A549 (cell line): ENCODE results near the gene DFFB.

Source experiments
- MAX ChIP-seq: IDR thresholded peaks from 2 replicates; pipeline ENCODE4 v1.6.1; 2012
- RAD21 ChIP-seq, 2 experiments: fragments of >200 bp in 1 of 2; sonication (Bioruptor Twin) in 1 of 2; formaldehyde crosslinking in 1 of 2; IDR thresholded peaks in 1 of 2; conservative IDR thresholded peaks in 1 of 2; 2 replicates in 1 of 2; 3 replicates in 1 of 2; pipeline ENCODE4 v1.6.1; 2012 to 2018; ENCODE audit warnings: inconsistent platforms in 1 of 2
- ZFP36 ChIP-seq: fragments of 450-650 bp; IDR thresholded peaks from 2 replicates; pipeline ENCODE4 v1.6.1; 2014; ENCODE audit warnings: borderline replicate concordance; ENCODE audit not compliant: partially characterized antibody
- TF ChIP-seq, protein P1 (sequence below): fragments of >200 bp; sonication (Bioruptor Twin); formaldehyde crosslinking; IDR thresholded peaks from 3 replicates; pipeline ENCODE4 v1.5.1; 2016
- TF ChIP-seq, protein P2 (sequence below): fragments of 450-650 bp; IDR thresholded peaks from 2 replicates; pipeline ENCODE4 v1.6.1; 2014; ENCODE audit warnings: antibody characterized with exemption

- TF ChIP-seq, protein P1, sequence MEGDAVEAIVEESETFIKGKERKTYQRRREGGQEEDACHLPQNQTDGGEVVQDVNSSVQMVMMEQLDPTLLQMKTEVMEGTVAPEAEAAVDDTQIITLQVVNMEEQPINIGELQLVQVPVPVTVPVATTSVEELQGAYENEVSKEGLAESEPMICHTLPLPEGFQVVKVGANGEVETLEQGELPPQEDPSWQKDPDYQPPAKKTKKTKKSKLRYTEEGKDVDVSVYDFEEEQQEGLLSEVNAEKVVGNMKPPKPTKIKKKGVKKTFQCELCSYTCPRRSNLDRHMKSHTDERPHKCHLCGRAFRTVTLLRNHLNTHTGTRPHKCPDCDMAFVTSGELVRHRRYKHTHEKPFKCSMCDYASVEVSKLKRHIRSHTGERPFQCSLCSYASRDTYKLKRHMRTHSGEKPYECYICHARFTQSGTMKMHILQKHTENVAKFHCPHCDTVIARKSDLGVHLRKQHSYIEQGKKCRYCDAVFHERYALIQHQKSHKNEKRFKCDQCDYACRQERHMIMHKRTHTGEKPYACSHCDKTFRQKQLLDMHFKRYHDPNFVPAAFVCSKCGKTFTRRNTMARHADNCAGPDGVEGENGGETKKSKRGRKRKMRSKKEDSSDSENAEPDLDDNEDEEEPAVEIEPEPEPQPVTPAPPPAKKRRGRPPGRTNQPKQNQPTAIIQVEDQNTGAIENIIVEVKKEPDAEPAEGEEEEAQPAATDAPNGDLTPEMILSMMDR: no peak
- no peak for TF ChIP-seq RAD21 (conservative IDR thresholded peaks at IDR 0.05 in 1 of 2, IDR thresholded peaks at IDR 0.05 in 1 of 2)
- no peak for TF ChIP-seq MAX
- TF ChIP-seq, protein P2, sequence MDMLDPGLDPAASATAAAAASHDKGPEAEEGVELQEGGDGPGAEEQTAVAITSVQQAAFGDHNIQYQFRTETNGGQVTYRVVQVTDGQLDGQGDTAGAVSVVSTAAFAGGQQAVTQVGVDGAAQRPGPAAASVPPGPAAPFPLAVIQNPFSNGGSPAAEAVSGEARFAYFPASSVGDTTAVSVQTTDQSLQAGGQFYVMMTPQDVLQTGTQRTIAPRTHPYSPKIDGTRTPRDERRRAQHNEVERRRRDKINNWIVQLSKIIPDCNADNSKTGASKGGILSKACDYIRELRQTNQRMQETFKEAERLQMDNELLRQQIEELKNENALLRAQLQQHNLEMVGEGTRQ: no peak
- TF ChIP-seq ZFP36: no peak
Observed at GRCh38 chr1:3828391-3828790, 28.9 kb upstream of the DFFB start.
